Measurements from ENCODE around the gene CACNB2.
A peak's percentile ranks its signal among the peaks of the same experiment; 100 is the strongest.

CACNB2 gene

GRCh38 chr10:18367840-18368239 is 227.6 kb downstream of the CACNB2 start:
- POLR2A ChIA-PET (ENCODE audit: low non-redundant PET): no interaction called here

GRCh38 chr10:18368273-18368672 is 228.0 kb downstream of the CACNB2 start:
- no peak for DNase-seq (ENCODE audit: low spot score)
- ChIA-PET CTCF (interaction anchor here (0.6 kb wide), 1 partner anchor 324 kb away, joined by 9 read pairs; no protein-coding TSS in a partner anchor), POLR2A (ENCODE audit: low non-redundant PET) (no interaction called here)
- no peak overlapping the region for H3K27ac ChIP-seq
- TF ChIP-seq CTCF (conservative IDR thresholded peaks at IDR 0.05; ENCODE audit: low read depth): no peak

More at GRCh38 chr10:18367840-18368239, 227.6 kb downstream of the CACNB2 start:
- no peak for DNase-seq (ENCODE audit: low spot score)
- H3K27ac ChIP-seq: no peak overlapping the region
- no peak for TF ChIP-seq CTCF (conservative IDR thresholded peaks at IDR 0.05; ENCODE audit: low read depth)
- CTCF ChIA-PET: interaction anchor here (0.6 kb wide), 1 partner anchor 324 kb away, joined by 9 read pairs; no protein-coding TSS in a partner anchor

GRCh38 chr10:18368682-18369081 is 228.5 kb downstream of the CACNB2 start:
- H3K27ac ChIP-seq: no peak overlapping the region
- DNase-seq (ENCODE audit: low spot score): peak; percentile 14
- no peak for TF ChIP-seq CTCF (conservative IDR thresholded peaks at IDR 0.05; ENCODE audit: low read depth)
- ChIA-PET POLR2A (ENCODE audit: low non-redundant PET) (no interaction called here), CTCF (no interaction called here)

GRCh38 chr10:18369859-18370473 is 229.7 kb downstream of the CACNB2 start:
- POLR2A ChIA-PET (ENCODE audit: low non-redundant PET): no interaction called here
- H3K27ac ChIP-seq: no peak overlapping the region
- CTCF ChIA-PET: no interaction called here
- no peak for DNase-seq (ENCODE audit: low spot score)
- no peak for TF ChIP-seq CTCF (conservative IDR thresholded peaks at IDR 0.05; ENCODE audit: low read depth)

GRCh38 chr10:18376650-18377049 is 236.4 kb downstream of the CACNB2 start:
- ChIA-PET CTCF (interaction anchor here (0.7 kb wide), 1 partner anchor 41 kb away, joined by 5 read pairs; no protein-coding TSS in a partner anchor), POLR2A (ENCODE audit: low non-redundant PET) (no interaction called here)
- no peak for DNase-seq (ENCODE audit: low spot score)
- no peak overlapping the region for H3K27ac ChIP-seq
- no peak for TF ChIP-seq CTCF (conservative IDR thresholded peaks at IDR 0.05; ENCODE audit: low read depth)

GRCh38 chr10:18377898-18378297 is 237.7 kb downstream of the CACNB2 start:
- no peak for DNase-seq (ENCODE audit: low spot score)
- H3K27ac ChIP-seq: no peak overlapping the region
- CTCF ChIA-PET: no interaction called here
- no peak for TF ChIP-seq CTCF (conservative IDR thresholded peaks at IDR 0.05; ENCODE audit: low read depth)
- POLR2A ChIA-PET (ENCODE audit: low non-redundant PET): no interaction called here

Data from RWPE1 (cell line).